T follicular helper cell (primary cell): ENCODE data around the gene ZBTB48.

ENCODE experiments used
- DNase-seq: peaks from one replicate; pipeline ENCODE4 v3.0.0-alpha.2; 2020; ENCODE audit warnings: low read depth

Gene ZBTB48

DNA sequence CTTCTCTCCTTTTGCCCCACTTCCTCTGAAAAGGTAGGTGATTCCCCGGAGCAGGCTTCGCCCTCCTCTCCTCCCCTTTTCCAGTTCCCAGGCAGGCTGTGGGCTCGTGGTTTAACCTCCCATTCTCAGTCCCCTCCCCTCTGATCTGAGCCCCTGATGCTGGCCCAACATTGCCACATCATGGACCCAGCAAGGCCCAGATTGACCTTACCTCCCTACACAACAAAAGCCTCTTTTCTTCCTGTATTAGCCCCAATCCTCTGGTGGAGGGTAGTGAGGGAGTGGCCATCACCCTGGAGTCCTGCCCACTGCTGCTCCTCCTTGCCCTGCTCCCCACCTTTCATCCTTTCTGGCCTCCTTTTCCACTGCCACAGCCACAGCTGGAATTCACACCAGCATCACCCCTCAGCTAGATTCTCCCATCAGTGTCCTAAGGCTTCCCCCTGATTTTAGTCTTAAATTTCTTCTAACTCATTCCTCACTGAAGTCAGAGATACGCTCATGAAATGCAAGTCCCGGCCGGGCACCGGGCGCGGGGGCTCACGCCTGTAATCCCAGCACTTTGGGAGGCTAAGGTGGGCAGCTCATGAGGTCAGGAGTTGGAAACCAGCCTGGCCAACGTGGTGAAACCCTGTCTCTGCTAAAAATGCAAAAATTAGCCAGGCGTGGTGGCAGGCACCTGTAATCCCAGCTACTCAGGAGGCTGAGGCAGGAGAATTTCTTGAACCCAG, 7.0 kb upstream of the ZBTB48 start:
- DNase-seq, result no peak

DNA sequence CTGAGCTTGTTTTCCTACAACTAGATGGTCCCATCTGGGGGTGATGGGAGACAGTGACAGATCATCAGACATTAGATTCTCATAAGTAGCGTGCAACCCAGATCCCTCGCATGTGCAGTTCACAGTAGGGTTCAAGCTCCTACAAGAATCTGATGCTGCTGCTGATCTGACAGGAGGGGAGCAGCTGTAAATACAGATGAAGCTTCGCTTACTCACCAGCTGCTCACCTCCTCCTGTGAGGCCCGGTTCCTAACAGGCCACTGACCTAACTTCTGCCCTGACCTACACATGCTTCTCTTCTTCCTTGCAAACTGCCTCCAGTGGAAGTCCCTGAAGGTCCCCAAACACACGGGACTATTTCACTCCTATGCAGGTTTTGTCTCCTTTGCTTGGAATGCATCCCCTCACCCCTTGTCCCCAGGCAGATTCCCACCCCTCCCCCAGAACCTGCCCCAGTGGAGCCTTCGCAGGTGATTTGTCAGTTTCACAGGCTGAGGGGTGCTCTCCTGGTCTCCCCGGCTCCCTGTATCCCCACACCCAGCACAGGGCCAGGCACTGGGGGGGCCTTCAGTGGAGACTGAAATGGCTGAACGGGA, 5.7 kb upstream of the ZBTB48 start:
- no peak for DNase-seq

DNA sequence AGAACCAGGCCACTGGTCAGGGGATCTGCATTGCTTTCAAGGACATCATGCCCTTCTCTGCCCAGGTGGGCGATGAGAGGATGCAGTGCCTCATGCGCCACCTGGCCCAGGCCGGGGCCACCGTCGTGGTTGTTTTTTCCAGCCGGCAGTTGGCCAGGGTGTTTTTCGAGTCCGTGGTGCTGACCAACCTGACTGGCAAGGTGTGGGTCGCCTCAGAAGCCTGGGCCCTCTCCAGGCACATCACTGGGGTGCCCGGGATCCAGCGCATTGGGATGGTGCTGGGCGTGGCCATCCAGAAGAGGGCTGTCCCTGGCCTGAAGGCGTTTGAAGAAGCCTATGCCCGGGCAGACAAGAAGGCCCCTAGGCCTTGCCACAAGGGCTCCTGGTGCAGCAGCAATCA, 5.0 kb upstream of the ZBTB48 start:
- no peak for DNase-seq

DNA sequence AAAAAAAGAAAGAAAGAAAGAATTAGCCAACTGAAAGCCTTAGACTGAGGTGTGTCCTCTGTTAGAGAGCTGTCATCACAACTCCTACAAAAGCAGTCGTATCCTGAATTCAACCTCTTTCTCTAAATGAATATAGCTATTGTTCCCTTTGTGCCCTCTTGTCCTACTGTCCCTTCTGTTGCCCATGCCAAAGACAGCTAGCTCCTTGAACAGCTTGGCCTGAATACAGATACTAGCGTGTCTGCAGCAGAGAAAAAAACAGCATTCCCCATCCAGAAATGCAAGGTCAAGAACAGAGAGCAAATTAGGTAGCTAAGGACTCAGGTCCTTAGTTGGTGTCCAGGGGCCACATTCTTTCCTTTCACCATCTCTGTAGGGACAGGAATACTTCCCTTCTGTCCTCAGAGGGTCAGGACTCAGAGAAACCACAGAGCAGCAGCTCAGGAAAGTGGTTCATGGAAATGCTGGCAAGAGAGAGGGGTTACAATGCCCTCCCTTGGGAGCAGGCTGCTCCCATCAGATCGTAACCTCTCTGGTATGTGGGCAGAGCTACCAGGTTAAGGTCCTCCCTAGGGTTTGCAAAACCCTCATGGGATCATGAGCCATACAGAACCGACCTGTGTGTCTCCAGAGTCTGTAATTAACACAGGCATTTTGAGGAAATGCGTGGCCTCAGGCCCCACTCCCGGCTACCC, 1.8 kb upstream of the ZBTB48 start:
- DNase-seq, result no peak

DNA sequence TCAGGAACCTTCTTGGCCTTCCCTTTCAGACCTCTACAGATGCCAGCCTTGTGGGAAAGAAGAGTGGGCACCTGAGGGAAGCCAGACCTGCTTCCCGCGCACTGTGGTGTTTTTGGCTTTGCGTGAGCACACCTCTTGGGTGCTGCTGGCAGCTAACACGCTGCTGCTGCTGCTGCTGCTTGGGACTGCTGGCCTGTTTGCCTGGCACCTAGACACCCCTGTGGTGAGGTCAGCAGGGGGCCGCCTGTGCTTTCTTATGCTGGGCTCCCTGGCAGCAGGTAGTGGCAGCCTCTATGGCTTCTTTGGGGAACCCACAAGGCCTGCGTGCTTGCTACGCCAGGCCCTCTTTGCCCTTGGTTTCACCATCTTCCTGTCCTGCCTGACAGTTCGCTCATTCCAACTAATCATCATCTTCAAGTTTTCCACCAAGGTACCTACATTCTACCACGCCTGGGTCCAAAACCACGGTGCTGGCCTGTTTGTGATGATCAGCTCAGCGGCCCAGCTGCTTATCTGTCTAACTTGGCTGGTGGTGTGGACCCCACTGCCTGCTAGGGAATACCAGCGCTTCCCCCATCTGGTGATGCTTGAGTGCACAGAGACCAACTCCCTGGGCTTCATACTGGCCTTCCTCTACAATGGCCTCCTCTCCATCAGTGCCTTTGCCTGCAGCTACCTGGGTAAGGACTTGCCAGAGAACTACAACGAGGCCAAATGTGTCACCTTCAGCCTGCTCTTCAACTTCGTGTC, 995 bp upstream of the ZBTB48 start:
- no peak for DNase-seq

DNA sequence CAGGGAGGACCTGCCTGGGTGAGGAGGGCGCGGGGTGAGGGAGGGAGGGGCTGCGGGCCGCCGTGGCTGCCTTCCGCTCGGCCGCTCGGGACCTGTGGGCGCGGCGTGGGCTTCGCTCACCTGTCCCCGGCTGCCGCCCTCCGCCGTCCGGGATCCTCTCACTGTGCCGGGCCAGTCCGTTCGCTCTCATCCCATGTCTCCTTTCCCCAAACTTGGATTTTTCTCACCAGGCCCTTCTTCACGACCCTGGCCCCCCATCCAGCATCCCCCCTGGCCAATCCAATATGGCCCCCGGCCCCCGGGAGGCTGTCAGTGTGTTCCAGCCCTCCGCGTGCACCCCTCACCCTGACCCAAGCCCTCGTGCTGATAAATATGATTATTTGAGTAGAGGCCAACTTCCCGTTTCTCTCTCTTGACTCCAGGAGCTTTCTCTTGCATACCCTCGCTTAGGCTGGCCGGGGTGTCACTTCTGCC, 362 bp downstream of the ZBTB48 start:
- no peak for DNase-seq

DNA sequence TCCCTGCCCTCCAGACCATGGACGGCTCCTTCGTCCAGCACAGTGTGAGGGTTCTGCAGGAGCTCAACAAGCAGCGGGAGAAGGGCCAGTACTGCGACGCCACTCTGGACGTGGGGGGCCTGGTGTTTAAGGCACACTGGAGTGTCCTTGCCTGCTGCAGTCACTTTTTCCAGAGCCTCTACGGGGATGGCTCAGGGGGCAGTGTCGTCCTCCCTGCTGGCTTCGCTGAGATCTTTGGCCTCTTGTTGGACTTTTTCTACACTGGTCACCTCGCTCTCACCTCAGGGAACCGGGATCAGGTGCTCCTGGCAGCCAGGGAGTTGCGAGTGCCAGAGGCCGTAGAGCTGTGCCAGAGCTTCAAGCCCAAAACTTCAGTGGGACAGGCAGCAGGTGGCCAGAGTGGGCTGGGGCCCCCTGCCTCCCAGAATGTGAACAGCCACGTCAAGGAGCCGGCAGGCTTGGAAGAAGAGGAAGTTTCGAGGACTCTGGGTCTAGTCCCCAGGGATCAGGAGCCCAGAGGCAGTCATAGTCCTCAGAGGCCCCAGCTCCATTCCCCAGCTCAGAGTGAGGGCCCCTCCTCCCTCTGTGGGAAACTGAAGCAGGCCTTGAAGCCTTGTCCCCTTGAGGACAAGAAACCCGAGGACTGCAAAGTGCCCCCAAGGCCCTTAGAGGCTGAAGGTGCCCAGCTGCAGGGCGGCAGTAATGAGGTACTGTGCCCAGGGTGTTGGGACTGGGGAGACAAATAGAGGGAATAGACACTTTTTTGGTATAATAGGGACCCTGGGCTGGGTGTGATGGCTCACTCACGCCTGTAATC, 1.0 kb downstream of the ZBTB48 start:
- no peak for DNase-seq

DNA sequence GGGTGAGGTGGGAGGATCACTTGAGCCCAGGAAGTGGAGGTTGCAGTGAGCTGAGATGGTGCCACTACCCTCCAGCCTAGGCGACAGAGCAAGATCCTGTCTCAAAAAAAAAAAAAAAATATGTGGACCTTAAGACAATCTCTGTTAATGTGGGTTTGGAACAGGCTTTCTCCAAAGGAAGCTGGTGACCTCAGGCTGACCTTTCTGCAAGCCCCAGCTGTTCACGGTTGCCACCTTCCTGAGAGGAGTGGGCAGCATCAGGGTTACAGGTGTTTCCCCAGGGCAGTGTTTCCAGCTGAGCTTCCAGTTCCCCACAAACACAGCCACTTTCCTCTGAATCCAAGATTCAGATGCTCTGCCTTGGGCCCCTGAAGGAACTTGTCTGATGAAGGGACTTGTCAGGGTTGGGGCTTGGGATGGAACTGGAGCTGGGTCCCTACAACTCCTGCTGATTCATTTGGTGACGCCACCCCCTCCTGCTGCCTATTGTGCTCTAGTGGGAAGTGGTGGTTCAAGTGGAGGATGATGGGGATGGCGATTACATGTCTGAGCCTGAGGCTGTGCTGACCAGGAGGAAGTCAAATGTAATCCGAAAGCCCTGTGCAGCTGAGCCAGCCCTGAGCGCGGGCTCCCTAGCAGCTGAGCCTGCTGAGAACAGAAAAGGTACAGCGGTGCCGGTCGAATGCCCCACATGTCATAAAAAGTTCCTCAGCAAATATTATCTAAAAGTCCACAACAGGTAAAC, 1.9 kb downstream of the ZBTB48 start:
- no peak for DNase-seq

DNA sequence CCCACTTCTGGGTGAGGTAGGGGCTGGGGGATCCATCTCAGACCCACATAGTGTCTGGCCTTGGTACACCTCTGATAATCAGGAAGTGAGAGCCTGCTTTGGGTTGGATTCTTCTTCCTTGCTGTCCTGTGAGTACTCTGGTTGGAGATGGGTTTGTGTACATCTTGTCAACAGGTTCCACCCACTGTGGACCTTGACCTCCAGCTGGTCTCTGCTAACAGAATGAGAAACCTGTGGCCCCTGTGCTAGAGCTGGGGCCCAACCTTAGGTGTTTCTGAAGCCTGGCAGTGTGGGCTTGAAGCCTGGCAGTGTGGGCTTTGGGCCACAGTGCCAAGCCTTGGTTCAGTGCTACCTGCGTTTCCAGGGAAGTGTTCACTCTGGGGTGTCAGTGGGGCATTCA, 2.6 kb downstream of the ZBTB48 start:
- no peak for DNase-seq

DNA sequence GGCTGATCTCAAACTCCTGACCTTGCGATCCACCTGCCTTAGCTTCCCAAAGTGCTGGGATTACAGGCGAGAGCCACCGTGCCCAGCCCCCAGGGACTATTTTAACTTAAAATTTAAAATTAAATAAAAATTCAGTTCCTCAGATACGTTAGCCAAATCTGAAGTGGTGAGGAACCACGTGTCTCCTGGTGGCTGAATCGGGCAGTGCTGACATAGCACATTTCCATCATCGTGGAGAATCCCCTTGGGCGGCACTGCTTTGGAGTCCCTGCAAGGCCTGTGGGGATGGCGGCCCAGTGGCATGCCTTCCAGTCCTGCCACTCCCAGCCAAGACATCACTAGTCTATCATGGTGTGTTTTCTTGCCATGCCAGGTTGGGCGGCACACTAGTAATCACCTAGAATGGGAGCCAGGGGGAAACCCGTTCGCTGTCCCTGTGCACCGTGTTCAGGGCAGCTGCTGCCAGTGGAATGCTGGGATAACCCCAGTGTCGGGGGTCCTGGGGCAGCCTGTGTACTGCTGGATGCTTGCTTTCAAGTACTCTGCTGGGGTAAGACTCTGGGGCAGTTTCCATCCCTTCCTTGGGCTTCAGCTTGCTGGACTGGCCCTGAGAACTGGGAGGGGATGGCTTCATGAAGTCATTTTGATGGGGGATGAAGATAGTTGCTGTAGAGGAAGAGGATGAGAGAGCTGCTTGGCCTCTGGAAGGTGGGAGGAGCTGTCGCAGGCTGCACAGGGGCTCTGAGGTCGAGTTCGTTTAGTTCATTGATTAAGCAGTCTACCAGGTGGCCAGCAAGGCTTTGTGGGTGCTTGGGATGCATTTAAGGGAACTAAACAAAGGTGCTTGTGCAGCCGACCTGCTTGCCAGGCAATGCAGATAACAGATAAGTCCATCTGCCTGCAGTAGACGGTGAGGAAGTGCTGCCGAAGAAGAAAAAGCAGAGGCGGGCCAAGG, 4.6 kb downstream of the ZBTB48 start:
- DNase-seq, result no peak

DNA sequence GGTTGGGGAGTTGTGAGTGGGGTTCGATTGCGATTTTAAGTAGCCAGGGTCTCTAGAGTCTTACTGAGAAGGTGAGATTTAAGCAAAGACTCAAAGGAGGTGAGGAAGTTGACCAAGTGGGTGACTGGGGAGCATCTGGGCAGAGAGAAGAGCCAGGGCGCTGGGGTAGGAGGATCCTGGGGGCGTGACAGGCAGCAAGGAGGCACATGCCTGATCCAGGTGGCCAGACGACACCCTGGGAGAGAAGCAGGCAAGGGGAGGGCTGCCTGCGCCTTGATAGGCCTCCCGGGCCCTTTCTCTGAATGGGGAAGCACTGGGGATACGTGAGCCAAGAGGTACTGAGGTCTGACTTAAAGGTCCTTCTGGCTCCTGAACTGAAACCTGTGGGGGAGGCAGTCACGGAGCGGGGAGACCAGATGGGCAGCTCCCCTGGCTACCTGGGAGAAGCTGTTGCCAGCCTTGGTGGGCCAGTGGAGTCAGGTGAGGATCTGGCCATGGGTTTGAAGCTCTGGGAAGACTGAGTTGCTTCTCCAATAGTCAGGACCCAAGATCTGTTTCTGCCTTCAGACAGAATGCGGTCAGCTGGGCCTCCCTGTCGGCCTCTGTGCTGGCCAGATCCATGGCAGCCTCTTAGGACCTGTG, 5.4 kb downstream of the ZBTB48 start:
- no peak for DNase-seq

DNA sequence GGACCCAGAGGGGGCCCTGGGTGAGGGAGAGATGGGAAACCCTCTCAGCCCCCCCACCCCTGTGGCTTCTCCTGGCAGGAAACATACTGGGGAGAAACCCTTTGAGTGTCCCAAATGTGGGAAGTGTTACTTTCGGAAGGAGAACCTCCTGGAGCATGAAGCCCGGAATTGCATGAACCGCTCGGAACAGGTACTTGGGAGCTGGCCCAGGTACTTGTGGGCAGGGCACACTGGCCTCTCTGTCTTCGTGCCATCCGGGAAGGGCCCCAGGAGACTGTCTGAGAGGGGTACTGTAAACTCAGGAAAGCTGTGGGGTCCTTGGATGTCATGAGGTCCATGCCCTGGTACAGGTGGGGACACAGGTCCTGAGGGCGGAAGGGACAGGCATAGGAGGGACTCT, 6.0 kb downstream of the ZBTB48 start:
- DNase-seq, result no peak

DNA sequence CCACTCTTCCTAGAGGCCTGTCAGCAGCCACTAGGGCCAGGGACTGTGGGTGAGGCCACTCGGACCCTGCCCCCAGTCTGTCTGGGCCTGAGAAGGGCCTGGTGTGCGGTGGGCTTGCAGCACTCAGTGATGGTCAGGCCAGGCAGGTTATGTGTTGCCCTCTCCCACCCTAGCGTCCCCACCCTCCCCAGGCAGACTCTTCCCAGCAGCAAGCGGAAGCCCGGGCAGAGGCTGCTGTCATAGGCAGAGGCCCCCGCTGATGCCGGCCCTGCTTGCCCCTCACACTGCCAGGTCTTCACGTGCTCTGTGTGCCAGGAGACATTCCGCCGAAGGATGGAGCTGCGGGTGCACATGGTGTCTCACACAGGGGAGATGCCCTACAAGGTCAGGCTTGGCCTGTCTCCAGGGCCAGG, 6.6 kb downstream of the ZBTB48 start:
- no peak for DNase-seq

DNA sequence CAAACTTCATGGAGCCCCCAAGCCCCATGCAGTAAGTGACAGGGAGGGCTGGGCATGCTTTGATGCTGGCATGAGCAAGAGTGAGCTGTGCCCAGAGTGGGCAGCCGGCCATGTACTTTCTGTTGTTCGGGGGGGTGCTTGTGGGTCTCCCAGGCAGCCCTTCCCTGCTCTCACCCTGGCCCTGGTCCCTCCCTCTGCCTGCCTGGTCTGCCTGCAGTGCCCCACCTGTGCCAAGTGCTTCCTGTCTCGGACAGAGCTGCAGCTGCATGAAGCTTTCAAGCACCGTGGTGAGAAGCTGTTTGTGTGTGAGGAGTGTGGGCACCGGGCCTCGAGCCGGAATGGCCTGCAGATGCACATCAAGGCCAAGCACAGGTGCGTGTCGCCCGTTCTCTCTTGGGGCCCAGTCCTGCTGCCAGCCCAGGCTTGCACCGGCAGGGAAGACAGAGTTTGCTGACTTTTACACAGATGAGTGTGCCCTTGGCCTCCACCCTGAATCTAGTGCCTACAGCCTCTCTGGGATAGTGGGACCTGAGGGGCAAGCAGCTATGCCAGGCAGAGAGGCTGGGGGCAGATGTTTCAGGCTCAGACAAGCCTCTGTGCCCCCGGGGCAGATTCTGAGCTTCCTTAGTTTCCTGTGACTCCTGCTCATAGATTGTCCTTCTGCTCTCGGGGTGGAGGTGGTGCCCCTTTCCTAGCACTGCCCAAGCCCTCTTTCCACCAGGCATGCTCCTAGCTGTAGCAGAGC, 7.6 kb downstream of the ZBTB48 start:
- no peak for DNase-seq

DNA sequence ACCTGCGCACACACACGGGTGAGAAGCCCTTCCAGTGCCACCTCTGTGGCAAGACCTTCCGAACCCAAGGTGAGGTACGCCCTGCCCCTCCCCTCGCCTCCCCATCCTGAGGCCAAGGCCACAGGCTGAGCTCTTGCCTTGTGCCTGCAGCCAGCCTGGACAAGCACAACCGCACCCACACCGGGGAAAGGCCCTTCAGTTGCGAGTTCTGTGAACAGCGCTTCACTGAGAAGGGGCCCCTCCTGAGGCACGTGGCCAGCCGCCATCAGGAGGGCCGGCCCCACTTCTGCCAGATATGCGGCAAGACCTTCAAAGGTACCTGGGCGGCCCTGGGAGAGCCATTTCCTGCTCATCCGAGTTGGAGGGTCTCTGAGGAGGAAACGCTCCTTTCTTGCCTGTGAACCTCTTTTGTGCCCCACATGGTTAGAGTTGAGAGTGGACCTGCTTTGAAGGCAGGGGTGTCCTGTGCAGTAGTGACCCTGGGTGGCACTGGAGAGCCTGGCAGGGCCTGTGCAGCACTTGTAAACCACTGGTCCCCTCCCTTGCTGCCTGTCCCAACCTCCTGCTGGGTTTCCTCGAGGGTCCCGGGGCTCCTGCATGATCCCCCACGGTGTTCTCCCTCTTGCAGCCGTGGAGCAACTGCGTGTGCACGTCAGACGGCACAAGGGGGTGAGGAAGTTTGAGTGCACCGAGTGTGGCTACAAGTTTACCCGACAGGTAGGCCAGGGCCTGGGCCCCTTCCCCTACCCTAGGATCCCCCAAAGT, 8.5 kb downstream of the ZBTB48 start:
- DNase-seq, result no peak

DNA sequence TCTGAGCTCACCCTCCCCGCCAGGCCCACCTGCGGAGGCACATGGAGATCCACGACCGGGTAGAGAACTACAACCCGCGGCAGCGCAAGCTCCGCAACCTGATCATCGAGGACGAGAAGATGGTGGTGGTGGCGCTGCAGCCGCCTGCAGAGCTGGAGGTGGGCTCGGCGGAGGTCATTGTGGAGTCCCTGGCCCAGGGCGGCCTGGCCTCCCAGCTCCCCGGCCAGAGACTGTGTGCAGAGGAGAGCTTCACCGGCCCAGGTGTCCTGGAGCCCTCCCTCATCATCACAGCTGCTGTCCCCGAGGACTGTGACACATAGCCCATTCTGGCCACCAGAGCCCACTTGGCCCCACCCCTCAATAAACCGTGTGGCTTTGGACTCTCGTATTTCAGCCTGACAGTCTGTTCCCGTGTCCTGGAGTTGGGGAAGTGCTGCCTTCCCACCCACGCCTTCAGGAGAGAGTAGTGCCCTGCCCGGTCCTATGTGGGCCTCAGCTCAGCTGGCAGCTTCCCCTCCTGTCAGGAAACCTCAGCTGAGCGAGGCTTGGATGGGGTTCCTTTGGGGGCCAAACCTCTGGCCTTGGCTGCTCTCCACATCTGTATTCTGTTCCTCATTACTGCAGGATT, 9.2 kb downstream of the ZBTB48 start:
- no peak for DNase-seq

DNA sequence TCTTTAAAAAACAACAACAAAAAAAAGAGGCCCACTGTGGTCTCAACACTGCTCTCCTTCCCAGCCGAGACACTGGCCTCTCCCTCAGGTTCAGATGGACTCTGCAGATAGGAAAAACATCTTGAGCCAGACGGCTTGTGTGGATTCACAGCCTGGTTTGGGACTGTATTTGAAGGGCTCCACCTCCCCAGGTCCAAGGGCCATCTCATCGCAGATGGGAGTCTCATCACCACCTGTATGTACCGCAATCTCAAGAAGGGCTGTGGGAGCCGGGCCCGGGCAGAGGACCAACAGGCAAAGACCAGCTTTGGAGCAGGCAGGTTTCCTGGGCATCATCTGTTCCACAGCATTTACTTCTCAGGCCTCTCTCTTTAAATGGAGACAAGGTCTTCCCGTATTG, 10.3 kb downstream of the ZBTB48 start:
- no peak for DNase-seq
